Coronary artery (tissue), 2 donors: Measurements from ENCODE around the gene MAL.

Source experiments
- DNase-seq: peaks from one replicate; pipeline ENCODE4 v3.0.0-alpha.2; 2017; ENCODE audit warnings: low spot score
- H3K27ac ChIP-seq, 2 donors: fragments of 200-600 bp; sonication (generic); one replicate each; pipeline ENCODE4 v1.5.1; 2016 to 2019
- H3K4me3 ChIP-seq: fragments of 200-600 bp; sonication (generic); 2 replicates; pipeline ENCODE4 v1.5.1; 2016; ENCODE audit warnings: mild to moderate bottlenecking, moderate library complexity
- TF ChIP-seq, protein P1 (sequence below): fragments of 200-600 bp; sonication (generic); IDR thresholded peaks from one replicate; pipeline ENCODE4 v1.5.1; 2019; ENCODE audit warnings: antibody characterized with exemption

The MAL gene

DNA sequence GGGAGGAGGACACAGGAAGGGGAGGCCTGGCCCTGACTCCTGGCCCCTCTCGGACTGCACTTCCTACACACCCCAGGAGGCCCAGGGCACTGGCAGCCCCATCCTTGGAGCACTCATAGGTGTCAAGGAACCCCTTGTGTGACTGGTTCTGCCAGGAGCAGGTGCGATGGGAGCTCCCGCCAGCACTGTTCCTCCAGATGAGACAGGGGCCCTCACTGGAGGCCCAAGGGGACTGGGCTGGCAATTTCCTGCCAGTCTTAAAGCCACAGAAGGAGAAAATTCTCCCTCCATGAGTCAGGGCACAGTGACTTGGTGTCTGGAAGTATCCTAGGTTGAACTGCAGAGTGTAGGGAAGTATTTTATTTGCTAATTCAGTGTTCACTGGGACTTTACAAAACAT, 42.8 kb upstream of the MAL start:
- TF ChIP-seq, protein P1, sequence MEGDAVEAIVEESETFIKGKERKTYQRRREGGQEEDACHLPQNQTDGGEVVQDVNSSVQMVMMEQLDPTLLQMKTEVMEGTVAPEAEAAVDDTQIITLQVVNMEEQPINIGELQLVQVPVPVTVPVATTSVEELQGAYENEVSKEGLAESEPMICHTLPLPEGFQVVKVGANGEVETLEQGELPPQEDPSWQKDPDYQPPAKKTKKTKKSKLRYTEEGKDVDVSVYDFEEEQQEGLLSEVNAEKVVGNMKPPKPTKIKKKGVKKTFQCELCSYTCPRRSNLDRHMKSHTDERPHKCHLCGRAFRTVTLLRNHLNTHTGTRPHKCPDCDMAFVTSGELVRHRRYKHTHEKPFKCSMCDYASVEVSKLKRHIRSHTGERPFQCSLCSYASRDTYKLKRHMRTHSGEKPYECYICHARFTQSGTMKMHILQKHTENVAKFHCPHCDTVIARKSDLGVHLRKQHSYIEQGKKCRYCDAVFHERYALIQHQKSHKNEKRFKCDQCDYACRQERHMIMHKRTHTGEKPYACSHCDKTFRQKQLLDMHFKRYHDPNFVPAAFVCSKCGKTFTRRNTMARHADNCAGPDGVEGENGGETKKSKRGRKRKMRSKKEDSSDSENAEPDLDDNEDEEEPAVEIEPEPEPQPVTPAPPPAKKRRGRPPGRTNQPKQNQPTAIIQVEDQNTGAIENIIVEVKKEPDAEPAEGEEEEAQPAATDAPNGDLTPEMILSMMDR, result no peak
- no peak overlapping the region for H3K4me3 ChIP-seq
- DNase-seq, result no peak
- no peak overlapping the region for H3K27ac ChIP-seq

DNA sequence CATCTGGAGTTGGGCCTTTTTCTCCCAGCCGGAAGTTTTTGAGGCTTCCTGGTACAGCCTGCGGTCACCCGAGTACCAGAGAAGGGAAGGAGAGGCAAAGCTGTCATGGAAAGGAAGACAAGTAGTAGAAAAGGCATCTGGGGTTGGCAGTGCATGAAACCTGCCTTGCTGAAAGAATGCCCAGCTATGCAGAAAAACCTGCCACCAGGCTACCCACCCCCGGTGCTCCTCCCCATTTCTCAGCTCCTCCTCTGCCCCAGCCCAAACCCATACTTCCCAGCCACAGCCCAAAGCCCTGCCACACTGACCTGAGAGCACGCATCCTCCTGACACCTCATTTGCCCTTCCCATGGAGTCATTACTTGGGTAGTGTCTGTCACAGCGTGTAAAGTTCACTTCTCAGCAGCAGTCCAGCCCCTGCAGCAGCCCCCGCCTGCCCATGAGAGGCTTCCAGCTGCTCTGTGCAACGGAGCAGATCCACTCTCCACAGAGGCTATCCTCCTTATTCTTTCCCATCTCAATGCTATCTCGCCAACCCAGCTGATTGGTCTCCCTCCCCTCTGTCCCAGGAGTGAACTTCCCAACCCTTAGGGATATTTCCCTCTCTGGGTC, 40.4 kb upstream of the MAL start:
- DNase-seq, result no peak
- TF ChIP-seq, protein P1, result no peak
- Histone ChIP-seq H3K27ac (no peak overlapping the region), H3K4me3 (no peak overlapping the region)

DNA sequence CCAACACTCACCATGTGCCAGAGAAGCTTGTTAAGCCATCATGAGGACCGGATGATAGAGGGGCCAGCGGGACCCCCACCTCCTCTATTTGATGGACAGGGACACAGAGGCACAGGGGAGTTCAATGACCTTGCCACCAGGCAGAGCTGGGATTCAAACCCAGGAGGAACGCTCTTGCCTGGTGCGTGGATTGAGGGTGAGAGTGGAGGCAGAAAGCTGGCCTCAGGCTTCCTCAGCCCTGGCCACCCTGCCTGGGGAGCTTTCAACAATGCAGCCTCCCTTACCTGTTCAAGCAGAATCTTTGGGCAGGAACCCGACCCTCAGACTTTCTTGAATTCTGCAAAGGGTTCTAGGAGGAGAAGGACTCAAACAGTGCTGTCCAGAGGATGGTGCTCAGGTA, 39.9 kb upstream of the MAL start:
- no peak overlapping the region for H3K27ac ChIP-seq
- H3K4me3 ChIP-seq, result no peak overlapping the region
- DNase-seq, result no peak
- TF ChIP-seq, protein P1, result no peak

DNA sequence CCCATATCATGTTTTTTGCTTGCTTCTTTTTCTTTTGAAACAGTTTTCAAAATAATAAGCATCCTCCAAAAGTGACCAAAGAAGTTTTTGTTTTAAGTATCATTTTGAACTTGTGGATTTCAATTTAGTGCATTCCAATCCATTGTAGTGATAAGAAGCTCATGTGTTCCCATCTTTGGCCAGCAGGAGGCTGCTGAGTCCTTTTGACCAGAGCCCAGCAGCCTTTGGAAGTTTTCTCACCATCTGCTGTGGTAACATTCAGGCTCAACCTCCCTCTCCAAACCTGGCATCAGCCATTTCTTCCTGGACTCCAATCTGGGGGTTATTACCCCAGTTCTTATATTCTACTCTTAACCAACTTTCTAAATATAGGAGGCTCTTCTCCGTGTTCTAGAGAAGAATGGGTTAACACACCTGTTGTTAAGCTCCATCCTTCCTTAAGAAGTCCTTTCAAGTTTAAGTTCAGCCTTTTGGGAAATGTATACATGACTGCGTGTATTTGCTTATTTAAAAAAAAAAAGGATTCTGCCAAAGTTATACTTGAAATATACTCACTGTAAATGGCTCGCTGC, 39.0 kb upstream of the MAL start:
- Histone ChIP-seq H3K4me3 (no peak overlapping the region), H3K27ac (no peak overlapping the region)
- no peak for DNase-seq
- TF ChIP-seq, protein P1, result peak; percentile 72

DNA sequence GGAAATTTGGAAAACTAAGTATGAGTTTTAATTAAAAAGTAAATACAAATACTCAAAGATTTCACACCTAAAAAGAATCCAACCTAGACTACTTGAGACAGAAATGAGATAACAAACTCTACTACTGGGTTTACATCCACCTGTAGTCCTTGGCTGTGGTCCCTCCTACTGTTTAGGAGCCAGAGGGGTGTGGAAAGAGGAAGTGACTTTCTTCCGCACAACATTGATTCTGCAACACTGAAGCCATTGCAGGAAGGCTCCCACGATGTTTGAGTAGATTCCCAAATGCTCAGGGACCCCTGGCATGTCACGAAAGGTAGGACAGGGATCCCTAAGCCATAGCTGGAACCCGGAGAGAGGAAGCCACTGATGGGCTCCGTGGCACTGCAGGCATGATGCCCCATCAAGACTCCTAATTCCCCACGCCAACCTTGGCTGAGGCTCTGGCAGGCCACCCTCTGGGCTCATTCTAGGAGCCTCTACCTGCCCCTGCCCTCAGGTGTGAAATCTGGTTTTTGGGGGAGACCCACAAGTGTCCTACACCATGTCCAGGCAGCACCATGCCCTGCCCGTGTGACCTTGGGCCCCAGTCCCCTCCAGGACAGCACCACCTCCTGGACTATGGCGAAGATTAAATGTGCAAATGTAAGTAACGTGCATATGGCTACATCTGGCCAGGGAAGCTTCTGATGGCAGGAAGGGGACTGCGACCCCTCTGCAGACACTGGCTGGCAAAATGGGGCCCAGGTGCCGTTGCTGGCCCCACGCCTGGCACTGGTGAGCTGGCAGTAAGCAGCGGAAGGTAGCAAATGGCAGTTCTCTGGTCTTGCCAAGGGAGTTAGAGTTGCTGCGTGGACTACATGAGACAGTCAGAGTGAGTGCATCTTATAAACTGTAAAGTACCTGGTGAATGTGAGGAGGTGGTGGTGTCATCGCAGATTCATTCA, 38.2 kb upstream of the MAL start:
- DNase-seq, result no peak
- H3K4me3 ChIP-seq, result no peak overlapping the region
- no peak overlapping the region for H3K27ac ChIP-seq
- TF ChIP-seq, protein P1, result no peak

DNA sequence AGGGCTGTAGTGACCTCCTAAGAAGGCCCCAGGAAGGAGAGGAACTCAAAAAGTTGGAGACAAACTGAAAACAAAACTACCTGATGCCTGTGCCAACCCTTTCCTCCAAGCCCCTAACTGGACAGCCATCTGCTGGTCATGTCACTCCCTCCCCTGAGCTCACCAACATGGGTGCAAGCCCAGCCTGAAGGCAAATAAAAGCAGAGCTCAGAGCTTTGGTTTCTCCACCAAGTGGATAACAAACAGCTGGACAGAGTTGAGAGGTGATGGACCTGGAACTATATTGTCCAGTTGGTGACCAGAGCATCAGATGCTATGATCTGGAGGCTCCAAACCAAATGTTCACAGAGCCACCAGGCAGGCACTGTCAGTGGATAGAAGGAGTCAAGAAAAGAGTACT, 34.6 kb upstream of the MAL start:
- TF ChIP-seq, protein P1, result no peak
- Histone ChIP-seq H3K4me3 (no peak overlapping the region), H3K27ac (no peak overlapping the region)
- DNase-seq, result peak; percentile 26
